SH-SY5Y (cell line): ENCODE measurements around the gene DOK7.

Experiments
- GATA2 ChIP-seq: IDR thresholded peaks from 2 replicates; pipeline ENCODE4 v1.6.1; 2011; ENCODE audit warnings: mild to moderate bottlenecking, low read depth, low read length
- GATA3 ChIP-seq: IDR thresholded peaks from 2 replicates; pipeline ENCODE4 v1.6.1; 2011; ENCODE audit warnings: low read depth, mild to moderate bottlenecking, low read length, moderate library complexity

Gene DOK7

GRCh38 chr4:3478446-3479357, 15.6 kb downstream of the DOK7 start:
- TF ChIP-seq GATA3: no peak
- no peak for TF ChIP-seq GATA2

GRCh38 chr4:3479358-3480101, 16.4 kb downstream of the DOK7 start:
- TF ChIP-seq GATA3: no peak

GRCh38 chr4:3480528-3481112, 17.5 kb downstream of the DOK7 start:
- TF ChIP-seq GATA2 (no peak), GATA3 (no peak)

GRCh38 chr4:3481113-3481531, 18.0 kb downstream of the DOK7 start:
- TF ChIP-seq GATA2: no peak
- TF ChIP-seq GATA3: no peak

GRCh38 chr4:3481783-3482393, 18.8 kb downstream of the DOK7 start:
- TF ChIP-seq GATA3: no peak
- TF ChIP-seq GATA2: no peak

- TF ChIP-seq GATA2 (no peak), GATA3 (no peak)
Observed at GRCh38 chr4:3482707-3483106, 19.6 kb downstream of the DOK7 start.

- TF ChIP-seq GATA3: no peak
- no peak for TF ChIP-seq GATA2
Observed at GRCh38 chr4:3483471-3483921, 20.4 kb downstream of the DOK7 start.

GRCh38 chr4:3484057-3484973, 21.2 kb downstream of the DOK7 start:
- TF ChIP-seq GATA2: no peak
- no peak for TF ChIP-seq GATA3

GRCh38 chr4:3485011-3485791, 22.1 kb downstream of the DOK7 start:
- TF ChIP-seq GATA3 (no peak), GATA2 (no peak)

- TF ChIP-seq GATA2: no peak
- TF ChIP-seq GATA3: no peak
Observed at GRCh38 chr4:3485886-3486540, 22.9 kb downstream of the DOK7 start.

GRCh38 chr4:3486541-3487540, 23.7 kb downstream of the DOK7 start:
- TF ChIP-seq GATA2 (no peak), GATA3 (no peak)
